ENCODE results near the gene CC2D1A. TPM values are rescaled to one million over a fixed set of nuclear protein-coding genes. Genes with fewer than 3 reads are reported as not detected.

CC2D1A gene
- total RNA-seq, 2 donors from 2014 or later = 35.5 to 52.1 TPM

DNA sequence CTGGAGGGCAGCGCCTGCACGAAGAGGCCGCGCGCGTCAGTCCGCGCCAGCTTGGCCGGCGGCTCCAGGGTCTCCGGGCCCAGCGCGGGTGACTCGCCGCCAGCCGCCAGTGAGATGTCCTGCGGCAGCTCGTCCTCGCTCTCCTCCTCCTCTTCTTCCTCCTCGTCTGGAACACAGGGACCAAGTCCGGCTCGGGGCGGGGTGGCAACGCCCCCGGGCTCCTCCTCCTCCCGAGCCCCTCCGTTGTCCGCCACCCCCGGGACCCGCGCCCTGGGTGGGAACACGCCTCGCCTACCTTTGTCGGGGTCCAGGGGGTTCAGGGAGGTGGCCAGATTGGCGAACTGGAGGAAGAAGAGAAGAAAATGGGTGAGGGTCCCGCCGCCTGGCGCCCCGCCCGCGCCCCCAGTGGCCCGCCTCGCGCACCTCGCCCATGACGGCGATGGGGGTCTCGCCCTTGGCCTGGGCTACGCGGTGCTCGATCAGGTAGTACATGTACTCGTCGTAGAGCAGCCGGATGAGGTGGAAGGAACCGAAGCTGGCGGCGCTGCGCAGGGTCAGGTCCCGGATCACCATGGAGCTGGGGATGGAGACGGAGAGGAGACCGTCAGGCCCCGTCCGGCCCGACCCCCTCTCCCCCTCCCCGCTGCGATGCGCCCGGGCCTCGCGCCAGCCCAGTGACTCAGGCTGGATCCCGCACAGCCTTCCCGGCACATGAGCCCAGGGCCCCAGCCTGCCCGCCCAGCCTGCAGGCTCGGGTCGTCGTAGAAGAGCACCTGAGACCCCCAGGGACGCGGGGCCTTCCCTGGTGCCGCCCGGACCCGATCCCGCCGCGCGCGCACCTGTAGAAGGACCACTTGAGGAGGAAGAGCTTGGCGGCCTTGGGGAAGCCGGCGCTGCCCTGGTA is 57.0 kb downstream of the CC2D1A start:
- Histone ChIP-seq H3K36me3 (replicated peaks in 1 of 2; ENCODE audit: insufficient read depth in 1 of 2, low read depth in 2 of 2) (peaks cover 6 to 16% of the 10 kb centered on the region in 2 donors), H3K4me1 (no peaks in the 10 kb centered on the region), H3K27me3 (no peaks in the 10 kb centered on the region), H3K27ac (no peak overlapping the region), H3K9me3 (no peaks in the 10 kb centered on the region), H3K4me3 (no peak overlapping the region)
- intact Hi-C loops (cut with DNase I) = no loop called here
- 88 to 90% methylated on average over 42 to 69 of the region's 89 CpGs for WGBS, 2 donors
- DNase-seq = no peak
- TF ChIP-seq, protein P1, sequence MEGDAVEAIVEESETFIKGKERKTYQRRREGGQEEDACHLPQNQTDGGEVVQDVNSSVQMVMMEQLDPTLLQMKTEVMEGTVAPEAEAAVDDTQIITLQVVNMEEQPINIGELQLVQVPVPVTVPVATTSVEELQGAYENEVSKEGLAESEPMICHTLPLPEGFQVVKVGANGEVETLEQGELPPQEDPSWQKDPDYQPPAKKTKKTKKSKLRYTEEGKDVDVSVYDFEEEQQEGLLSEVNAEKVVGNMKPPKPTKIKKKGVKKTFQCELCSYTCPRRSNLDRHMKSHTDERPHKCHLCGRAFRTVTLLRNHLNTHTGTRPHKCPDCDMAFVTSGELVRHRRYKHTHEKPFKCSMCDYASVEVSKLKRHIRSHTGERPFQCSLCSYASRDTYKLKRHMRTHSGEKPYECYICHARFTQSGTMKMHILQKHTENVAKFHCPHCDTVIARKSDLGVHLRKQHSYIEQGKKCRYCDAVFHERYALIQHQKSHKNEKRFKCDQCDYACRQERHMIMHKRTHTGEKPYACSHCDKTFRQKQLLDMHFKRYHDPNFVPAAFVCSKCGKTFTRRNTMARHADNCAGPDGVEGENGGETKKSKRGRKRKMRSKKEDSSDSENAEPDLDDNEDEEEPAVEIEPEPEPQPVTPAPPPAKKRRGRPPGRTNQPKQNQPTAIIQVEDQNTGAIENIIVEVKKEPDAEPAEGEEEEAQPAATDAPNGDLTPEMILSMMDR (IDR thresholded peaks at IDR 0.05) = no peak
- no peak for TF ChIP-seq POLR2A (IDR thresholded peaks at IDR 0.05)
- ATAC-seq = no peak

DNA sequence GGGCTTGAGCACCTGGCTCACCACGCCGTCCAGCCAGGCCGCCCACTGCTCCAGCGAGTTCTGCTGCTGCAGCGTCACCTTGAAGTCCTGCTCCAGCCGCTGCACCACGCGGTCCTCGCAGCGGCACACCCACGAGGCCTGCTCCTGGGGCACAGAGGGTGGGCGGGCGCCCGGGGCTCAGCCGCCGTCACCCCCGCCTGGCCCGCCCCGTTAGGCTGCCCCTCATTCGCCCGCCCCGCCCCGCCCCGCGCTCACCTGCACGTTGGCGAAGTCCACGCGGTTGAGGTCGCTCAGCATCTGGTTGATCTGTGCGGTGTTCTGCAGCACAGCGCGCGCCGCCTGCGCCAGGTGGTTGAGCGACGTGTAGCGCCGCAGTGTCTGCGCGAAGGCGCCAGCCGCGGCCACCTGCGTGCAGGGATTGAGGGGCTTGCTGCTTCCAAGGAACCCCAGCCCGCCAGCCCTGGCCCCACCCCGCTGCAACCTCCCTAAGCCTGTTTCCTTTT is 57.7 kb downstream of the CC2D1A start:
- H3K4me3 ChIP-seq = no peak overlapping the region
- no peaks in the 10 kb centered on the region for H3K9me3 ChIP-seq
- intact Hi-C loops (cut with DNase I) = no loop called here
- WGBS, 2 donors = 92 to 98% methylated on average over 30 to 33 of the region's 48 CpGs
- H3K36me3 ChIP-seq (replicated peaks in 1 of 2; ENCODE audit: insufficient read depth in 1 of 2, low read depth in 2 of 2) = peaks cover 10 to 20% of the 10 kb centered on the region in 2 donors
- no peak for TF ChIP-seq POLR2A (IDR thresholded peaks at IDR 0.05)
- TF ChIP-seq, protein P1 (IDR thresholded peaks at IDR 0.05) = no peak
- DNase-seq (no peak), ATAC-seq (no peak)
- H3K27me3 ChIP-seq = no peaks in the 10 kb centered on the region
- H3K27ac ChIP-seq = no peak overlapping the region
- no peaks in the 10 kb centered on the region for H3K4me1 ChIP-seq

DNA sequence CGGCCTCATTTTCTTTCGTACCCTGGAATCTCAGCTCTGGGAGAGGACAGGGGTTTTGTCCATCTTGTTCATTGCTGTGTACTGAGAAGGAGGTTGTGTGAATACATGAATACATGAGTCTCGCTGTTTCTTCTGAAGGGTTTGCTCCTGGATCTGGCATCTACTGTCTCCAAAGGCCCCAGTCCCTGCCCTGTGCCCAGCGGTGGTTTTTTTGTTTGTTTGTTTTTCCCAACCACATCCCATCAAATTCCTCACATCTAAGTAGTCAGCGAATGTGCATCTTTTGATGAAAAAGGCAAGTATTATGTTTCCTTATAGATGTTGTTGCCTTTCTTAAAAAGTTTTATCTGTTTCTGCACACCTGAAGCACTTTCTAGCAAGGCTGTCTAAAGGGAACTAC is 58.8 kb downstream of the CC2D1A start:
- H3K9me3 ChIP-seq = no peaks in the 10 kb centered on the region
- intact Hi-C loops (cut with DNase I) = no loop called here
- H3K27me3 ChIP-seq = no peaks in the 10 kb centered on the region
- 84 to 89% methylated on average over 5 of the region's 5 CpGs for WGBS, 2 donors
- TF ChIP-seq, protein P1 (IDR thresholded peaks at IDR 0.05) = no peak
- TF ChIP-seq POLR2A (IDR thresholded peaks at IDR 0.05) = no peak
- no peak for ATAC-seq
- no peak for DNase-seq
- no peak overlapping the region for H3K27ac ChIP-seq
- H3K4me1 ChIP-seq = no peaks in the 10 kb centered on the region
- no peak overlapping the region for H3K4me3 ChIP-seq
- H3K36me3 ChIP-seq (replicated peaks in 1 of 2; ENCODE audit: insufficient read depth in 1 of 2, low read depth in 2 of 2) = peaks cover 21 to 26% of the 10 kb centered on the region in 2 donors

DNA sequence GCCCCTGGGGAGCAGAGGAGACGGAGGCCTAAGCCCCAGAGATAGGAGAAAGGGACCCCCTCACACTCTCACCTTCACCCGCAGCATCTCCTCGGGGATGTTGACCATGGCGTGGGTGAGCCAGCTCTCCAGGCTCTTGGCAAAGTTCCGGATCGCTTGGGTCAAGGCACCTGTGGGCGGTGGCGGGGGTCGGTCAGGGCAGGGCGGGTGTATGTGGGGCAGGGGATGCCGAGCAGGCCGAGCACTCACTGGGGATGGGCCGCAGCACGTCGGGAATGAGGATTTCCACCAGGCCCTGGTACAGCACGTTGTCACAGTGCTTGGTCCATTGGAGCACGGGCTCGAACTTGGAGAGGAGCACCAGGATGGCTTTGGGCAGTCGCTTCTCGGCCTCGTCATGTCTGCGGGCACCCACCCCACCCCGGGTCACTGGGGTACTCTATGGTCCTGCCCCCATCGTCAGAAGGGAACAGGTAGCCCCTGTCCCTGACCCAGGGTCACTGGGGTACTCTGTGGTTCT is 59.4 kb downstream of the CC2D1A start:
- H3K36me3 ChIP-seq (replicated peaks in 1 of 2; ENCODE audit: insufficient read depth in 1 of 2, low read depth in 2 of 2) = peaks cover 23 to 26% of the 10 kb centered on the region in 2 donors

More for the DNA sequence above, 59.4 kb downstream of the CC2D1A start:
- Histone ChIP-seq H3K27ac (no peak overlapping the region), H3K4me1 (no peaks in the 10 kb centered on the region), H3K4me3 (no peak overlapping the region), H3K9me3 (no peaks in the 10 kb centered on the region), H3K27me3 (no peaks in the 10 kb centered on the region)
- ATAC-seq (no peak), DNase-seq (no peak)
- intact Hi-C loops (cut with DNase I) = no loop called here
- TF ChIP-seq POLR2A (IDR thresholded peaks at IDR 0.05) = no peak
- TF ChIP-seq, protein P1 (IDR thresholded peaks at IDR 0.05) = no peak
- WGBS, 2 donors = 91 to 95% methylated on average over 14 to 22 of the region's 24 CpGs

Measured in body of pancreas (tissue), 4 donors.